Renal pelvis (tissue), 4 donors: ENCODE data around the gene DGCR2. TPM values are rescaled to one million over a fixed set of nuclear protein-coding genes. Genes with fewer than 3 reads are reported as not detected.

Experiments
- DNase-seq: peaks from one replicate; pipeline ENCODE4 v3.0.0-alpha.2; 2013
- polyA plus RNA-seq, 3 donors: library from polyadenylated mRNA; unstranded; fragments of 120-200 nt; gene quantifications; one replicate each; pipeline ENCODE4 v1.2.1, GENCODE V29; 2013; ENCODE audit not compliant: insufficient read length in 3 of 3

The DGCR2 gene
- polyA plus RNA-seq, 3 donors = 75.2 to 88.1 (median 81.3) TPM

- DNase-seq = no peak
Observed at GRCh38 chr22:19111140-19111539, 11.1 kb downstream of the DGCR2 start.

- no peak for DNase-seq
Observed at GRCh38 chr22:19110646-19111045, 11.6 kb downstream of the DGCR2 start.

GRCh38 chr22:19110064-19110458 is 12.2 kb downstream of the DGCR2 start:
- DNase-seq = no peak

GRCh38 chr22:19109198-19110063 is 12.8 kb downstream of the DGCR2 start:
- DNase-seq = no peak

- DNase-seq = no peak
Observed at GRCh38 chr22:19108807-19109197, 13.4 kb downstream of the DGCR2 start.

GRCh38 chr22:19107730-19108074 is 14.5 kb downstream of the DGCR2 start:
- DNase-seq = no peak

GRCh38 chr22:19106886-19107729 is 15.1 kb downstream of the DGCR2 start:
- no peak for DNase-seq

- DNase-seq = no peak
Observed at GRCh38 chr22:19105867-19106802, 16.1 kb downstream of the DGCR2 start.

GRCh38 chr22:19105456-19105855 is 16.8 kb downstream of the DGCR2 start:
- no peak for DNase-seq

GRCh38 chr22:19103880-19104821 is 18.1 kb downstream of the DGCR2 start:
- no peak for DNase-seq

GRCh38 chr22:19098157-19098556 is 24.1 kb downstream of the DGCR2 start:
- DNase-seq = no peak

- DNase-seq = no peak
Observed at GRCh38 chr22:19097518-19097917, 24.7 kb downstream of the DGCR2 start.

GRCh38 chr22:19096555-19096954 is 25.7 kb downstream of the DGCR2 start:
- no peak for DNase-seq

- DNase-seq = no peak
Observed at GRCh38 chr22:19094393-19094997, 27.7 kb downstream of the DGCR2 start.

GRCh38 chr22:19092725-19093124 is 29.5 kb downstream of the DGCR2 start:
- no peak for DNase-seq

- DNase-seq = no peak
Observed at GRCh38 chr22:19090586-19091127, 31.6 kb downstream of the DGCR2 start.

- DNase-seq = no peak
Observed at GRCh38 chr22:19090183-19090582, 32.0 kb downstream of the DGCR2 start.

- no peak for DNase-seq
Observed at GRCh38 chr22:19088866-19089595, 33.2 kb downstream of the DGCR2 start.

GRCh38 chr22:19086896-19087295 is 35.3 kb downstream of the DGCR2 start:
- no peak for DNase-seq
